Renal pelvis (tissue), 4 donors: ENCODE data around the gene KLF16. TPM values are rescaled to one million over a fixed set of nuclear protein-coding genes. Genes with fewer than 3 reads are reported as not detected.

Source experiments
- DNase-seq: peaks from one replicate; pipeline ENCODE4 v3.0.0-alpha.2; 2013
- polyA plus RNA-seq, 3 donors: library from polyadenylated mRNA; unstranded; fragments of 120-200 nt; gene quantifications; one replicate each; pipeline ENCODE4 v1.2.1, GENCODE V29; 2013; ENCODE audit not compliant: insufficient read length in 3 of 3

Gene KLF16
- polyA plus RNA-seq, 3 donors = 7.8 to 11.7 (median 11.3) TPM

- no peak for DNase-seq
Observed at GRCh38 chr19:1872807-1873523, 9.6 kb upstream of the KLF16 start.

DNA sequence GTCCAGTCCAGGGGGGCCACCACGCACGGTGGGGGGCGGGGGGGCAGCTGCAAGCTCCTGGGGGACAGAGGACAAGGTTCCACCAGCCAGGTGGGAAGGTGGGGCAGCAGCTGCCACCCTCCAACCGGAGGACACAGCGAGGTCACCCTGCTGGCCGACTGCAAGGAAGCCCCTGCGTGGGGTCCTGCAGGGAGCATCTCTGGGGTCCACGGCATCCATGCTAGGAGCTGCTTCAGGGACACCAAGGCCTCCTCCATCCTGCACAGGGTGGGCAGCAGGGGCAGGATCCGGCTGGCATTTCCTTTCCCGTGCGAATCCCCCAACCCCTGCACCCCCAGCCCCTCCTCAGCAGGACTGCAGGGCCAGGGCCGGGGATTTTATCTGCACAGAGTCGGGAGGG lies 8.3 kb upstream of the KLF16 start:
- no peak for DNase-seq

DNA sequence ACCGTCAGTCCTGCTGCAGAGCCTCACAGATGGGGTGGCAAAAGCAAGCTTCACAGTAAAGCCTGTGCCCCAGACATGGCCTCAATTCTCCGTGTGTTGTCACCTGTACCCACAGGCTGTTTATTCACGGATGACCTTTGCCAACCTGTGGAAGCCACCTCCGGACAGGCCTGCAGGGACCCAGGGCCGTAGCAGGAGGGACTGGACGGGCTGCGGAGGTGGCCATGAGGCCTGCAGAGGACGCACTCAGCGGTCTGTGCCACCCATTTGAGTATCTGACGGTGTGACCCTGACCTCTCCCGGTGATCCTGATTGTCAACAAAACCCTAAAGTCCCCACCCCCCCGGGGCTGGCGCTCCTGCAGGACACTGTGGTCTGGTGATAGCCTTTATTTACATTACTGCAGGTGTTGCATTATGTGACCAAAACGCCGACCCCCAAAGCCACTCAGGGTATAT lies 7.8 kb upstream of the KLF16 start:
- no peak for DNase-seq

DNA sequence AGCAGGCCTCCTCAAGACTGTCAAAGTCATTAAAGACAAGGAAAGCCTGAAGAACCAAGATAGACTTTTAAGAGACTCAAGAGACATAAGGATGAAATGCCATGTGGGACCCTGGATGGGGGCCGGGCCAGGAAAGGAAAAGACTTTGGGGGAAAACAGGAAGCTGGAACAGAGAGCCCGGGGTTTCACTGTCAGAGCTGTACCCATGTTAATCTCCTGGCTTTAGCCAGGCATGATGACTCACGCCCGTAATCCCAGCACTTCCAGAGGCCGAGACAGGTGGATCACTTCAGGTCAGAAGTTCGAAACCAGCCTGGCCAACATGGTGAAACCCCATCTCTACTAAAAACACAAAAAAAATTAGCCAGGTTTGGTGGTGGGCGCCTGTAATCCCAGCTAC lies 5.6 kb upstream of the KLF16 start:
- no peak for DNase-seq

DNA sequence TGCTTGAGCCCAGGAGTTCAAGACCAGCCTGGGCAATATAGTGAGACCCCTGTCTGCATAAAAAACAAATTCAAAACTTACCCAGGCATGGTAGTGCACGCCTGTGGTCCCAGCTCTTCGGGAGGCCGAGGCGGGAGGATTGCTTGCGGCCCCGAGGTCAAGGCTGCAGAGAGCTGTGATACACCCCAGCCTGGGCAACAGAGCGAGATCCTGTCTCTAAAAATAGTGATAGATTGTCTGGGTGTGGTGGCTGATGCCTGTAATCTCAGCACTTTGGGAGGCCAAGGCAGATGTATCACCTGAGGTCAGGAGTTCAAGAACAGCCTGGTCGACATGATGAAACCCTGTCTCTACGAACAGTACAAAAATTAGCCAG lies 4.0 kb upstream of the KLF16 start:
- no peak for DNase-seq

GRCh38 chr19:1866693-1867348 lies 3.4 kb upstream of the KLF16 start:
- DNase-seq = no peak

DNA sequence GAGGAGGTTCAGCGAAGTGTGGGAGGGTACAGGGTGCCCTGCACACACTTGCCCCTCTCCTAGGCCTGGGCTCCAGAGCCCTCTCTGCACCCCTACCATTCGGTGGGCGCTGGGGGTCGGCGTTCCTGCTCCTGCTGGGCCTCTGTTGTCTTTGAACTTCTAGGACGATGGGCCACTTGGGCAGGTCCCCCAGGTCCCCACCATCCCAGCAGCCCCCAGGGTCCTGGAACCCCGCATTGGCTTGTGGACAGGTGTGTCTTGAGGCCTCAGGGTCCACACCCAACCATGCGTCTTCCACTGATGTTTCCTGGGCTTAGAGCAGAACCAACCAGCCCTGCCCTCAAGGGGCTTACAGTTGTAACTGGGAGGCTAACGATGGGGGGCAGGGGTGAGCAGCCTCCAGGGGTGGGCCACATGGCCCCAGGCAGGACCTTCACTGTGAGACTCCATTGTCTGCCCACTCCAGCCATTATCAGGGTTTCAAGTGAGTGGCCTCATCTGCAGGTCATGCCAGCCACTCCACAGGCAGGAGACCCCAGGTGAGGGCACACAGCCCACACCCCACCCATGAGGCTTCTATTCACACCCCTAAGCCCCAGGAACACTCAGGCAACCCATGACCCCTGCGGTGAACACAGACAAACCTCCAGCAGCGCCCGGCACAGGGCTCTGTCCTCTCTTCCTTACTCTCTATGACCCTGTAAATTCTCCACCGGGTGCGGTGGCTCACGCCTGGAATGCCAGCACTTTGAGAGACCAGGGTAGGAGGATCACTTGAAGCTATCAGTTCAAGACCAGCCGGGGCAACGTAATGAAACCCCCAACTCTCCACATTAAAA lies 2.0 kb upstream of the KLF16 start:
- no peak for DNase-seq

DNA sequence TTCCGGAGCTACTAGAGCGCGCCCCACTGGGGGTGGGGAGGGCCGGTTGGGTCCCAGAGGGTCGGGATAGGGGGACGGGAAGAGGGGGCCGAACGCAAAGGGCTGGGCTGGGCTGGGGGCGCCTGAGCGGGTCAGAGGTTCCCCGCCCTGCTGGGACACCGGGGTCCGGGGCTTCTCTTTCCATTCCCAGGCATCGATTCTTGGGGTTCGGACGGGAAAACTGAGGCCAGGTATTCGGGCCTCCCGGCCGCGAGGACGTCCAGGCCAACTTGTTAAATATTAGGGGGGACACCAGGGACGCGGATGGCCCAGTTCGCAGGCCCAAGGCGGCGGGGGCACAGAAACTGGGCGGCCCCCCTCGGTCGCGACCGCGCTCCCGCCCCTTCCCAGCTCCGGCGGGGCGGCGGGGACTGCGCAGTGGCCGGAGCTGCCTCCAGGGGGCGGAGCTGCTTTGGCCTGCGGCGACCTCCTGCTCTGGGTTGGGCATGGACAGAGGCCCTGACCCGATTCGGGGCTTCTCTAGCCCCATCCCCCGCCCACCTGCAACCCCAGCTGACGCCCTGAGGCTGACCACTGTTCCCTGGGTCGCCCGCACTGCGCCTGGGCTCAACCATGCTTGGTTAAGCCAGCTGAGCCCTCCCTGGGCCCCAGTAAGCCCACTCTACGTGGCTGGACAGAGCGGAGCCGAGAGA lies 1.2 kb upstream of the KLF16 start:
- DNase-seq = no peak

DNA sequence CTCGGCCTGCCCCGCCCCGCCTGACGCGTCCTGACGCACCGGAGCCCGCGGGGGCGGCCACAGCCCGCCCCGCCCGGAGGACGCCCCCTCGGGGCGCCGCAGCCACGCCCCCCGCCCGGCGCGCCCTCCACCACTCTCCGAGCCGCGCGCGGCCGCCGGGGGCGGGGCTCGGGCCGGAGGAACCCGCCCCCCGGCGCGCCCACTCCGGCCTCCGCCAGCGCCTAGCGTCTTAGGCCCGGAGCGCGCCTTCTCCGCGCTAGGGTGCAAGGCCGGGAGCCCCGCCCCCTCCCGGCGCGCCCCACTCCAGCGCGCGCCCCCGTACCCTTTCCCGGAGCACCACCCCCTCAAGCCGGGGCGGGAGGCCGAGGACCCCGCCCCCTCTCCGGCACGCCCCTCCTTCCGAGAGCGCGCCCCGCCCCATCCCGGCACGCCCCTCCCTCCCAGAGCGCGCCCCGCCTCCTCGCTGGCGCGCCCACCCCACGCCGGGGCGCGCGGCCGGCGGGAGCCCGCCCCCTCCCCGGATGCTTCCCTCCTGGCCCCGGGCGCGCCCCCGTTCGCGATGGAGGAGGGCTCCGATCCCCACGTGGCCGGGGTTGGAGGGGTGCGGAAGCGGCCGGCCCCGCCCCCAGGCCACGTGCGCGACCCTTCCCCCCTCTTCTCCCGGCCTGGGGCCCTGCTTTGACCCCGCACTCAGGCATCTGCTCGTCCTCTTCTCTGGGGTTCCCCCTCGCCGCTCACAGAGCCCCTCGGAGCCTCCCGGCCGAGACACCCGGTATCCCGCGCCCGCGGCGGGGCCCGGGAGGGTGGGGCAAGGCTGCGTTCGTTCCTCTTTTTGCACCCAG lies 480 bp upstream of the KLF16 start:
- DNase-seq = peak; percentile 91

- DNase-seq = no peak
Observed at GRCh38 chr19:1862424-1863327, 703 bp downstream of the KLF16 start.

- DNase-seq = no peak
Observed at GRCh38 chr19:1862068-1862423, 1.3 kb downstream of the KLF16 start.

GRCh38 chr19:1861599-1862031 lies 1.8 kb downstream of the KLF16 start:
- no peak for DNase-seq

DNA sequence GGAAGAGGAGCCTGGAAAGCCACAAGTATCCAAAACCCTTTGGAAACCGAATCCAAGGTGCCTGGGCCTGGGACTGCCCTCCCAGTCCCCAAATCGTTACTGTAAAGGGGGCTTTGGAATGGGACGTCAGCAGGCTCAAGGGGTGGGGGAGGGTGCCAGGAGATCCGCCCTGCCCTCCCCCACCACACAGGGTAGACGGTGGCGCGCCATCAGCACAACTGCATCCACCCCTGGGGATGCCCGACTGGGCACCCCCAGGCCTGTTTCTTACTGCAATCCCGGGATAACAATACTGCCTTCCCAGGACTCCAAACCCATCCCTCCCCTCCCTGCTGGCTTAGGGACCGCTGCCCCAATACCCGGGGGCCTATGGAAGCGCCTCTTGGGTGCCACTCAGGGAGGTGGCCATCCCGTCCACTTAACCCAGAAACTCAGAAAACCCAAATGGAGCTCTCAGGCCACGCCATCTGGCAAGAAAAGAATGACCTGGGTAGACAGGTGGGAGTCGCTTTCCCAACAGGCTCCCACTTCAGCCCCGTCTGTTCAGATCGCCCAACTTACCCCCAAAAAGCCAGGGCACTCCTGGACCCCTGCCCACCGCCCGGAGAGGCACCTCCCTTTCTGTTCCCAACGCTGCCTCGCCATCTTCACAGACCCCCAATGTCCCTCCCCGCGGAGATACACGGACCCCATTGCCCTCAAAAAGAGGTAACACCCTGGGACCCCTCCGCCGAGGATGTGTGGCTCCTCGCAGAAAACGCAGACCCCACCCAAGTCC lies 2.4 kb downstream of the KLF16 start:
- DNase-seq = no peak

GRCh38 chr19:1860042-1860775 lies 3.2 kb downstream of the KLF16 start:
- DNase-seq = peak; percentile 91

- no peak for DNase-seq
Observed at GRCh38 chr19:1859331-1859781, 4.0 kb downstream of the KLF16 start.

DNA sequence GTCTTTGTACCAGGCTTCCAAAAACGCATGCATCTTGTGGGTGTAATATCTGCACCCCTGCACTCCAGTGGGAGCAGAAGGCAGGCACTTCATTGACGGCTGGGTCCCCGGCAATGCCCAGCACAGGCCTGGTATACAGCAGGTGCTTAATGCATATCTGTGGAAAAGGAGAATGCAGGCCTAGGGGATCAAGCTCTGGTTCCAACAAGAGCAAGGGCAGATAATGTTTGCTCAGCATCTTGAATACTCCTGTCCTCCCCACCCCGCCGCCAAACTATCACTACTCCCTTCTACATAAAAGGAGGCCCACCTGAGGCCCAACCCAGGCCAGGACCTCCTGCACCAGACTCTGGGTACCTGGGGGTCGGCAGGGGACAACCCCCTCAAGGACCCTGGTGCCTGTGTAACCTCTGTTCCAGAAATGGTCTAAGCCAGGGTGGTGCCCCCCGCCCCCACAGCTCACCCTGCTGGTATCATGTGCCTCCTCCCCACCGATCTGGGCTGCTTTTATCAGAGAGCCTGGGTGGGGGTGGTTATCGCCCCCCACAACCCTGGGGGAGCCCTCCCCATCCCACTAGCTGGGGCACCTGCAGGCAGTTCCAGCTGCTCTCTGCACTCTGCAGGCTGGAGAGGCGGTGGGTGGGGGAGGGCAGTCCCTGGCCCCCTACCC lies 4.8 kb downstream of the KLF16 start:
- DNase-seq = no peak

DNA sequence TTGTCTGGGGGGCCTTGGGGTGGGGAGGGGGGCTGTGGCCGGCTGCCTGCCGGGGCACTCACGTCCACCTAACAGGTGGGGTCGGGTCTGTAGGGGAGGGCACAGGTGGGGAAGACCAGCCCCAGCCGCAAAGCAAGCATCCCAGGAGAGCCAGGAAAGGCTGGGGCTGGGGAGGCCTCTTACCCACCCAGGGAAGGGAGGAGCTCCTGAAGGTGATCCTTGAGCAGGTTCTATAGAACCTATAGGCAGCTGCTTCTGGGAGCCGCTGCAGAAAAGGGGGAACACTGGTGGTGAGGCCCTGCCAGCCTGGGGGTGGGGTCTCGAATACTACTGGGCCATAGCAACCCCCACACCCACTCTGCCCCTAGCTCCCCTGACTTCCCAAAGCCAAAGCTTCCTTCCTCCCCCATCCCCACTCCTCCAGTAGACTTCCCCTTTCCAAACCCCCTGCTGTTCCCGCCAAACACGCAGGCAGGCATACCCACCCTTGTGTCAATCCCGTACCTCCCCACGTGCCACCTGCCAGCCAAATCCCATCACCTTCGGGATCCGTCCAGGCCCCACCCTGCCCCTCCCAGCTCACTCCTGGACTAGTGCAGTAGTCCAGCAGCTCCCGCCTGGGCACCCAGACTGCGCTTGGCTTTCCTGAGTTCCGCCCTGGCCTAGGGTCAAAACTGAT lies 5.6 kb downstream of the KLF16 start:
- DNase-seq = no peak
